GM23338 (cell line): ENCODE measurements around the gene DNAJC8. TPM values are rescaled to one million over a fixed set of nuclear protein-coding genes. Genes with fewer than 3 reads are reported as not detected.

ENCODE experiments used
- ATAC-seq: fragments of 200-7000 bp; cut with Tn5 transposase; 3 replicates; pipeline ENCODE4 v1.9.1; 2020
- DNase-seq: peaks from one replicate; pipeline ENCODE4 v3.0.0-alpha.2; 2015; ENCODE audit warnings: low spot score
- H2AFZ ChIP-seq: fragments of 200-600 bp; sonication (generic); 2 replicates; pipeline ENCODE4 v1.8.0; 2016; ENCODE audit warnings: antibody characterized with exemption, mild to moderate bottlenecking, moderate library complexity
- H3F3A ChIP-seq: fragments of 200-600 bp; sonication (generic); replicated peaks from 2 replicates; pipeline ENCODE4 v1.8.0; 2017; ENCODE audit warnings: antibody characterized with exemption, mixed run types, low read depth
- H3K27ac ChIP-seq: fragments of 200-600 bp; sonication (generic); 2 replicates; pipeline ENCODE4 v1.6.1; 2016; ENCODE audit warnings: low read depth
- H3K27me3 ChIP-seq: fragments of 200-600 bp; sonication (generic); 2 replicates; pipeline ENCODE4 v1.8.0; 2016; ENCODE audit warnings: mild to moderate bottlenecking, mixed run types, moderate library complexity; ENCODE audit not compliant: insufficient read depth
- H3K36me3 ChIP-seq: fragments of 200-600 bp; sonication (generic); 2 replicates; pipeline ENCODE4 v1.8.0; 2016; ENCODE audit warnings: mild to moderate bottlenecking; ENCODE audit not compliant: insufficient read depth
- H3K4me1 ChIP-seq: fragments of 200-600 bp; sonication (generic); 2 replicates; pipeline ENCODE4 v1.8.0; 2016; ENCODE audit warnings: mild to moderate bottlenecking, moderate library complexity; ENCODE audit not compliant: insufficient read depth
- H3K4me2 ChIP-seq: fragments of 200-600 bp; sonication (generic); 2 replicates; pipeline ENCODE4 v1.7.1; 2017; ENCODE audit warnings: mixed run types
- H3K4me3 ChIP-seq: fragments of 200-600 bp; sonication (generic); 2 replicates; pipeline ENCODE4 v1.6.1; 2016; ENCODE audit warnings: mixed run types
- H3K79me2 ChIP-seq: fragments of 200-600 bp; sonication (generic); replicated peaks from 2 replicates; pipeline ENCODE4 v1.8.0; 2017; ENCODE audit warnings: mild to moderate bottlenecking; ENCODE audit not compliant: insufficient read depth
- H3K9me2 ChIP-seq: fragments of 200-600 bp; sonication (generic); 2 replicates; pipeline ENCODE4 v1.8.0; 2017; ENCODE audit not compliant: insufficient read depth
- H4K20me1 ChIP-seq: fragments of 200-600 bp; sonication (generic); replicated peaks from 2 replicates; pipeline ENCODE4 v1.8.0; 2017; ENCODE audit warnings: mild to moderate bottlenecking; ENCODE audit not compliant: insufficient read depth
- H3K27ac Mint-ChIP-seq: 2 replicates; pipeline ENCODE4 v1.8.0; 2020; ENCODE audit warnings: inconsistent platforms, mild to moderate bottlenecking, moderate library complexity, mixed read lengths
- H3K27me3 Mint-ChIP-seq: 3 replicates; pipeline ENCODE4 v1.8.0; 2022; ENCODE audit warnings: low read depth, mild to moderate bottlenecking, moderate library complexity, mixed read lengths, inconsistent platforms; ENCODE audit not compliant: insufficient read depth, poor library complexity
- H3K36me3 Mint-ChIP-seq: 3 replicates; pipeline ENCODE4 v1.8.0; 2021; ENCODE audit warnings: low read depth, mild to moderate bottlenecking, inconsistent platforms, moderate library complexity, mixed read lengths
- H3K4me1 Mint-ChIP-seq: 3 replicates; pipeline ENCODE4 v1.8.0; 2020; ENCODE audit warnings: mild to moderate bottlenecking, inconsistent platforms, mixed read lengths
- H3K4me3 Mint-ChIP-seq: 3 replicates; pipeline ENCODE4 v1.8.0; 2021; ENCODE audit warnings: moderate library complexity, mild to moderate bottlenecking, inconsistent platforms, mixed read lengths
- H3K9me3 Mint-ChIP-seq: 3 replicates; pipeline ENCODE4 v1.8.0; 2020; ENCODE audit warnings: moderate library complexity, mild to moderate bottlenecking, inconsistent platforms, mixed read lengths
- CREB1 ChIP-seq: fragments of 250-450 bp; sonication (Bioruptor Pico); IDR thresholded peaks from 2 replicates; pipeline ENCODE4 v1.5.0; 2020; ENCODE audit warnings: low read depth, mild to moderate bottlenecking, moderate library complexity
- CTCF ChIP-seq, 2 experiments: fragments of 200-600 bp in 1 of 2; sonication (generic) in 1 of 2; conservative IDR thresholded peaks; 2 replicates each; pipeline versions ENCODE4 v1.5.1 to v1.6.1; 2016 to 2017; ENCODE audit warnings: antibody characterized with exemption in 2 of 2, low read depth in 2 of 2, mild to moderate bottlenecking in 2 of 2, moderate library complexity in 1 of 2
- EZH2 ChIP-seq: fragments of 200-600 bp; sonication (generic); IDR thresholded peaks from one replicate; pipeline ENCODE4 v1.8.0; 2017; ENCODE audit warnings: antibody characterized with exemption, mild to moderate bottlenecking, low read depth; ENCODE audit not compliant: unreplicated experiment
- EZH2phosphoT487 ChIP-seq: fragments of 200-600 bp; sonication (generic); IDR thresholded peaks from one replicate; pipeline ENCODE4 v1.8.1; 2018; ENCODE audit warnings: antibody characterized with exemption; ENCODE audit not compliant: unreplicated experiment
- JUNB ChIP-seq: IDR thresholded peaks from one replicate; pipeline ENCODE4 v1.6.1; 2016; ENCODE audit warnings: antibody characterized with exemption; ENCODE audit not compliant: unreplicated experiment
- NANOG ChIP-seq: IDR thresholded peaks from 2 replicates; pipeline ENCODE4 v1.6.1; 2016; ENCODE audit warnings: antibody characterized with exemption, borderline replicate concordance
- POLR2AphosphoS5 ChIP-seq: IDR thresholded peaks from 2 replicates; pipeline ENCODE4 v1.6.1; 2016; ENCODE audit warnings: antibody characterized with exemption, low read depth
- STAT1 ChIP-seq: IDR thresholded peaks from one replicate; pipeline ENCODE4 v1.6.1; 2016; ENCODE audit warnings: antibody characterized with exemption; ENCODE audit not compliant: unreplicated experiment
- ZNF114 ChIP-seq: fragments of 250-450 bp; sonication (Bioruptor Pico); IDR thresholded peaks from 2 replicates; pipeline ENCODE4 v1.5.0; 2020; ENCODE audit warnings: mild to moderate bottlenecking, moderate library complexity
- ZNF331 ChIP-seq: fragments of 250-450 bp; sonication (Bioruptor Pico); IDR thresholded peaks from 2 replicates; pipeline ENCODE4 v1.5.0; 2020; ENCODE audit warnings: low read depth, mild to moderate bottlenecking, moderate library complexity
- ZNF462 ChIP-seq: fragments of 250-450 bp; sonication (Bioruptor Pico); IDR thresholded peaks from 2 replicates; pipeline ENCODE4 v1.5.0; 2020; ENCODE audit warnings: mild to moderate bottlenecking, moderate library complexity
- polyA plus RNA-seq: library from polyadenylated mRNA; unstranded; fragments of >200 nt; fragmentation: Nextera tagmentation; extraction: Ambion mirVana; gene quantifications from 2 replicates; pipeline ENCODE4 v1.2.1, GENCODE V29; 2016
- total RNA-seq: library from RNA; depleted of rRNA; stranded (reverse); fragments of >200 nt; shearing (Covaris generic); gene quantifications from 2 replicates; pipeline ENCODE4 v1.2.3, GENCODE V29; 2014

The DNAJC8 gene
- total and polyA plus RNA-seq, 2 experiments from 2014 or later, result 67.3 to 210 TPM

- no peaks in the 10 kb centered on the region for H3K27me3 ChIP-seq
- H3K36me3 ChIP-seq, result no peaks in the 10 kb centered on the region
- no peaks in the 10 kb centered on the region for H3K79me2 ChIP-seq
- Mint-ChIP-seq H3K36me3 (no peaks in the 10 kb centered on the region), H3K9me3 (no peaks in the 10 kb centered on the region), H3K27ac (no peak overlapping the region), H3K27me3 (peaks cover 4% of the 10 kb centered on the region), H3K4me1 (no peaks in the 10 kb centered on the region; the same call in 2 of the 3 replicates), H3K4me3 (no peak overlapping the region)
- no peak overlapping the region for H2AFZ ChIP-seq
- no peak overlapping the region for H3K4me2 ChIP-seq
- no peaks in the 10 kb centered on the region for H3K4me1 ChIP-seq
- no peaks in the 10 kb centered on the region for H3F3A ChIP-seq
- no peak overlapping the region for H3K27ac ChIP-seq
- TF ChIP-seq CTCF (conservative IDR thresholded peaks at IDR 0.05; ENCODE audit: low read depth in 2 of 2) (no peak), POLR2AphosphoS5 (no peak)
- ATAC-seq (no peak), DNase-seq (no peak)
- no peak overlapping the region for H3K4me3 ChIP-seq
- no peaks in the 10 kb centered on the region for H4K20me1 ChIP-seq
- no peaks in the 10 kb centered on the region for H3K9me2 ChIP-seq
Measured at GRCh38 chr1:28156821-28157220, 76.0 kb downstream of the DNAJC8 start.

- Histone ChIP-seq H3F3A (no peaks in the 10 kb centered on the region), H3K4me2 (no peak overlapping the region), H3K79me2 (no peaks in the 10 kb centered on the region), H3K27me3 (no peaks in the 10 kb centered on the region), H3K36me3 (no peaks in the 10 kb centered on the region), H2AFZ (no peak overlapping the region), H3K9me2 (0 out of 2 replicates have a peak, but pooled peaks cover 1% of the 10 kb centered on the region), H3K4me3 (no peak overlapping the region), H3K4me1 (no peaks in the 10 kb centered on the region), H4K20me1 (no peaks in the 10 kb centered on the region), H3K27ac (no peak overlapping the region)
- Mint-ChIP-seq H3K36me3 (no peaks in the 10 kb centered on the region; the same call in 2 of the 3 replicates), H3K4me1 (no peaks in the 10 kb centered on the region), H3K4me3 (no peak overlapping the region), H3K27me3 (peaks cover 3% of the 10 kb centered on the region), H3K27ac (no peak overlapping the region), H3K9me3 (no peaks in the 10 kb centered on the region)
- ATAC-seq, result no peak
- DNase-seq, result no peak
- TF ChIP-seq ZNF114 (no peak), EZH2phosphoT487 (no peak), CTCF (conservative IDR thresholded peaks at IDR 0.05; ENCODE audit: low read depth in 2 of 2) (no peak), NANOG (no peak), ZNF331 (CRISPR knock-in tag) (no peak), CREB1 (CRISPR knock-in tag) (no peak), JUNB (no peak), ZNF462 (CRISPR knock-in tag) (no peak), POLR2AphosphoS5 (no peak), EZH2 (no peak), STAT1 (no peak)
Measured at GRCh38 chr1:28155628-28156027, 77.2 kb downstream of the DNAJC8 start.
